Caco-2 (cell line): ENCODE measurements around the gene SH3BP5. TPM values are rescaled to one million over a fixed set of nuclear protein-coding genes. Genes with fewer than 3 reads are reported as not detected.

Experiments used
- BruUV-seq: library from RNA; stranded (reverse); fragments of 400-500 nt; replicated peaks from 2 replicates; lab custom pipeline; 2021; lab: Mats Ljungman, UMichigan
- CTCF ChIA-PET: fragments of 300-600 bp; sonication (Branson Sonifier 250); formaldehyde crosslinking; loops from one replicate; lab custom pipeline; 2022; ENCODE audit warnings: antibody characterized with exemption; lab: Charles Lee
- POLR2A ChIA-PET: fragments of 300-600 bp; sonication (Branson Sonifier 250); formaldehyde crosslinking; loops from one replicate; lab custom pipeline; 2022; ENCODE audit warnings: antibody characterized with exemption; lab: Charles Lee
- DNase-seq, 2 experiments: peaks; one replicate each; pipeline versions ENCODE4 v3.0.0 to v3.0.0-alpha.2; 2020 to 2022
- H3K27me3 ChIP-seq: replicated peaks from 2 replicates; pipeline ENCODE4 v1.6.0; 2011; ENCODE audit warnings: low read length; ENCODE audit not compliant: control insufficient read depth, insufficient read depth
- H3K36me3 ChIP-seq: 2 replicates; pipeline ENCODE4 v1.5.1; 2011; ENCODE audit warnings: low read length; ENCODE audit not compliant: control insufficient read depth, insufficient read depth
- H3K4me1 ChIP-seq: fragments of 250-450 bp; sonication (Bioruptor Pico); 2 replicates; pipeline ENCODE4 v1.5.1; 2020; ENCODE audit warnings: mild to moderate bottlenecking
- H3K4me3 ChIP-seq: 2 replicates; pipeline ENCODE4 v1.5.1; 2011; ENCODE audit warnings: low read depth, mild to moderate bottlenecking, control low read depth, low read length
- H3K9me3 ChIP-seq: fragments of 250-450 bp; sonication (Bioruptor Pico); 2 replicates; pipeline ENCODE4 v1.5.1; 2020; ENCODE audit warnings: mild to moderate bottlenecking, moderate library complexity
- H3K27ac Mint-ChIP-seq: one replicate; pipeline ENCODE4 v1.8.0; 2022; ENCODE audit warnings: mixed read lengths; ENCODE audit not compliant: unreplicated experiment
- H3K27me3 Mint-ChIP-seq: one replicate; pipeline ENCODE4 v1.8.0; 2022; ENCODE audit warnings: mixed read lengths; ENCODE audit not compliant: insufficient read depth, unreplicated experiment
- H3K36me3 Mint-ChIP-seq: one replicate; pipeline ENCODE4 v1.8.0; 2022; ENCODE audit warnings: mild to moderate bottlenecking, mixed read lengths; ENCODE audit not compliant: insufficient read depth, unreplicated experiment
- H3K4me1 Mint-ChIP-seq: one replicate; pipeline ENCODE4 v1.8.0; 2022; ENCODE audit warnings: low read depth, mixed read lengths; ENCODE audit not compliant: unreplicated experiment
- H3K4me3 Mint-ChIP-seq: one replicate; pipeline ENCODE4 v1.8.0; 2022; ENCODE audit warnings: mild to moderate bottlenecking, moderate library complexity, mixed read lengths; ENCODE audit not compliant: unreplicated experiment
- H3K9me3 Mint-ChIP-seq: one replicate; pipeline ENCODE4 v1.8.0; 2022; ENCODE audit warnings: mixed read lengths; ENCODE audit not compliant: unreplicated experiment
- CTCF ChIP-seq, 2 experiments: fragments of 200-600 bp in 1 of 2; IDR thresholded peaks; 1 replicate in 1 of 2; 2 replicates in 1 of 2; pipeline versions ENCODE4 v1.5.1 to v1.8.0; 2011 to 2022; ENCODE audit warnings: antibody characterized with exemption in 1 of 2, control low read depth in 1 of 2, inconsistent platforms in 1 of 2, low read depth in 1 of 2, low read length in 1 of 2, mild to moderate bottlenecking in 1 of 2, moderate library complexity in 1 of 2; ENCODE audit not compliant: insufficient read depth in 1 of 2, severe bottlenecking in 1 of 2, unreplicated experiment in 1 of 2
- intact Hi-C: fragments of 100-400 bp; cut with micrococcal nuclease; formaldehyde crosslinking; loops from one replicate; pipeline ENCODE4 v1.10.0; 2022; ENCODE audit not compliant: unreplicated experiment
- total RNA-seq: library from RNA; stranded (reverse); gene quantifications from 2 replicates; pipeline ENCODE4 v1.2.3, GENCODE V29; 2022

SH3BP5 gene
- total RNA-seq, 1 experiment from 2014 or later = 26.1 TPM

DNA sequence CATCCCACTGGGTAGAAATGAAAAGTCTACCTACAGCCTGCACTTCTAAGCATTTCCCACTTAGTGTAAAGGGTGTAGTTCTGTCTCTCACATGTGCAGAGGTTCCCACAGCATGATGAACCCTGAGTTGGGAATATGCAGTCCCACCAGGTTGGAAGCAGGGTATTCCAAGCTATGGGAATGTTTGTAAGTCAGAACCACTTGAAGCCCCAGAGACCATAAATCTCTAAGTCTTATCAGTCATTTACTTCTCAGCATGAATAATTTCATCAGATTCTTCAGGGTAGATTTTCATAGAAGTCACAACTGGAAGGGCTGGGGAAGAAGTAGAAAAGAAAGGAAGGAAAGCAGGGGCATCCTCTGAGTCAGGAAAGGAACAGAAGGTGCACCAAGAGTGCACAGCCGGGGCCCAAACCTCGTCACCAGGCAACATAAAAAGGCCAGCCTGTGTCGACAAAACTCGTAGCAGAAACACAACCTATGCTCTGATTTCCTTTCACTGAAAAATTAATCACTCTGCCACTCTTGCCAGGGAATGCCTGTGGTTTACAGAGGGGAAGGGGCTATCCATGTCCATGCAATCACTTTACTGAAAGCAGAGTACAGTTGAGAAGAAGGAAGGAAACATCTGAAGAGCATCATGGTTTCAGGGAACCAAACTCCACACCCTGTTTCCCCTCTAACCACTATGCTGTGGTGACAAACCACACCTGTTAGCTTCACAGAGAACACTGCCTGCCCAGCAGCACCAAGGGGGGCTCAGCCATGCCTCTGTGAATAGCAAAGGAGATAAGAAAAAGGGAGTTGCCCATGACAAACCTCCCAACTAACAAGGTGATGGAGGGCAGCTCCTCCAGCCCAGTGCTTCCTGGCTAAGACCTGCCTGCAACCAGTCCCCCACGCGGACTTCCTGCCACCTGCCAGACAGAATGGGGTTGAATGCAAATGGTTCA lies 40.5 kb downstream of the SH3BP5 start:
- TF ChIP-seq CTCF (IDR thresholded peaks at IDR 0.05; ENCODE audit: insufficient read depth in 1 of 2, low read depth in 1 of 2, low read length in 1 of 2, severe bottlenecking in 1 of 2, unreplicated experiment in 1 of 2) = no peak
- BruUV-seq = no TSS peak
- H3K4me1 ChIP-seq = 0 out of 2 replicates have a peak, but pooled peaks cover 2% of the 10 kb centered on the region
- no peaks in the 10 kb centered on the region for H3K27me3 ChIP-seq
- H3K4me3 ChIP-seq = no peak overlapping the region
- no peaks in the 10 kb centered on the region for H3K27me3 Mint-ChIP-seq
- no peak overlapping the region for H3K27ac Mint-ChIP-seq
- intact Hi-C loops = no loop called here
- H3K4me1 Mint-ChIP-seq = peaks cover 13% of the 10 kb centered on the region
- DNase-seq = no peak
- ChIA-PET CTCF (no interaction called here), POLR2A (no interaction called here)
- peaks cover 28% of the 10 kb centered on the region for H3K36me3 Mint-ChIP-seq
- H3K9me3 ChIP-seq = no peaks in the 10 kb centered on the region
- no peak overlapping the region for H3K4me3 Mint-ChIP-seq
- H3K36me3 ChIP-seq = no peaks in the 10 kb centered on the region
- H3K9me3 Mint-ChIP-seq = peaks cover 17% of the 10 kb centered on the region

DNA sequence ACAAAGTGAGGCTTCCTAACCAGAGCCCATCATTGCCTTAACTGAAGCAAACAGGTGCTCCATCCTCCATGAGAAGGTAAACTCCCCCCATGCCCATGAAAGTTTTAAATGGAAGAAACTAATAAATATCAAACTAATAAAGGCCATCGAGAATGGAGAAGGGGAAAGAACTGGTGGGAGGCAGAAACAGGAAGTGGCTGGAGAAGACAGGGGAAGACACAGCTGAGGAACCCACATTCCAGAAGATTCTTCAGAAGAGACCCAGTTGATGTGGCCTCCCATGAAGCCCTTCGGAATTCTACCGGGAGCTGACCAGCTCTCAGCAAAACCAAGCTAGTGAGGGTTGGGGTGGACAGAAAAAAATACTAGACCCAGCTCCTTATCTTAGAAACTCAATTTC lies 41.6 kb downstream of the SH3BP5 start:
- no peaks in the 10 kb centered on the region for H3K27me3 ChIP-seq
- intact Hi-C loops = no loop called here
- 0 out of 2 replicates have a peak, but pooled peaks cover 2% of the 10 kb centered on the region for H3K4me1 ChIP-seq
- Mint-ChIP-seq H3K27ac (no peak overlapping the region), H3K36me3 (peaks cover 32% of the 10 kb centered on the region), H3K4me3 (no peak overlapping the region), H3K27me3 (no peaks in the 10 kb centered on the region), H3K4me1 (peaks cover 13% of the 10 kb centered on the region), H3K9me3 (peaks cover 16% of the 10 kb centered on the region)
- no peaks in the 10 kb centered on the region for H3K9me3 ChIP-seq
- H3K36me3 ChIP-seq = no peaks in the 10 kb centered on the region
- no peak for DNase-seq
- ChIA-PET POLR2A (no interaction called here), CTCF (no interaction called here)
- BruUV-seq = no TSS peak
- no peak overlapping the region for H3K4me3 ChIP-seq
- no peak for TF ChIP-seq CTCF (IDR thresholded peaks at IDR 0.05; ENCODE audit: insufficient read depth in 1 of 2, low read depth in 1 of 2, low read length in 1 of 2, severe bottlenecking in 1 of 2, unreplicated experiment in 1 of 2)

DNA sequence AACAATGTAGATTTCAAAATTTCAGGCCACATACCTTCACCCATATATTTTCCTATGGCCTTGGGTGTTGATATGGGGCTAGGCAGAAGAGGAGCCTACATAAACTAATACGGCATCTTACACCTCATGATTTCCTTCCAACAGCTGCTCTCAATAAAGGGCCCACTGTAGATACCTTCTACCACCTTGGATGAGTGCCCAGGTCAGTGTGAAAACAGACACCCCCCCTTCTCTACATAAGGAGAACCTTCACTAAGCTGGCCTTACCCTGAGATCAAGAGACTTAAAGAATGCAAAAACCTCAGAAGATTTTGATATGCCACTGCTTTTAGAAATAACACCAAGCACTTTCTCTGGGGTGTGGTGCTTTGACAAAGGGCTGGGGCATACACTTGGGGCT lies 42.7 kb downstream of the SH3BP5 start:
- Mint-ChIP-seq H3K9me3 (peaks cover 8% of the 10 kb centered on the region), H3K27me3 (no peaks in the 10 kb centered on the region), H3K4me3 (no peak overlapping the region), H3K27ac (no peak overlapping the region), H3K36me3 (peaks cover 31% of the 10 kb centered on the region), H3K4me1 (peaks cover 7% of the 10 kb centered on the region)
- no peaks in the 10 kb centered on the region for H3K36me3 ChIP-seq
- CTCF ChIA-PET = no interaction called here
- no peaks in the 10 kb centered on the region for H3K9me3 ChIP-seq
- TF ChIP-seq CTCF (IDR thresholded peaks at IDR 0.05; ENCODE audit: insufficient read depth in 1 of 2, low read depth in 1 of 2, low read length in 1 of 2, severe bottlenecking in 1 of 2, unreplicated experiment in 1 of 2) = no peak
- DNase-seq = no peak
- 0 out of 2 replicates have a peak, but pooled peaks cover 2% of the 10 kb centered on the region for H3K4me1 ChIP-seq
- intact Hi-C loops = no loop called here
- POLR2A ChIA-PET = no interaction called here
- H3K4me3 ChIP-seq = no peak overlapping the region
- H3K27me3 ChIP-seq = no peaks in the 10 kb centered on the region
- no TSS peak for BruUV-seq
